SK-N-MC (cell line): ENCODE results near the gene NUDT22.

Experiments
- EZH2 ChIP-seq: fragments of 200-600 bp; sonication (generic); IDR thresholded peaks from one replicate; pipeline ENCODE4 v1.6.1; 2017; ENCODE audit warnings: antibody characterized with exemption
- FOXP2 ChIP-seq: optimal IDR thresholded peaks from 2 replicates; pipeline ENCODE3; 2011; ENCODE audit warnings: mild to moderate bottlenecking, moderate library complexity; ENCODE audit not compliant: insufficient read depth; ENCODE audit errors: extremely low read length, control extremely low read depth
- POLR2AphosphoS5 ChIP-seq: IDR thresholded peaks from 2 replicates; pipeline ENCODE4 v1.6.1; 2012; ENCODE audit warnings: mild to moderate bottlenecking, low read depth, low read length, borderline replicate concordance

DNA sequence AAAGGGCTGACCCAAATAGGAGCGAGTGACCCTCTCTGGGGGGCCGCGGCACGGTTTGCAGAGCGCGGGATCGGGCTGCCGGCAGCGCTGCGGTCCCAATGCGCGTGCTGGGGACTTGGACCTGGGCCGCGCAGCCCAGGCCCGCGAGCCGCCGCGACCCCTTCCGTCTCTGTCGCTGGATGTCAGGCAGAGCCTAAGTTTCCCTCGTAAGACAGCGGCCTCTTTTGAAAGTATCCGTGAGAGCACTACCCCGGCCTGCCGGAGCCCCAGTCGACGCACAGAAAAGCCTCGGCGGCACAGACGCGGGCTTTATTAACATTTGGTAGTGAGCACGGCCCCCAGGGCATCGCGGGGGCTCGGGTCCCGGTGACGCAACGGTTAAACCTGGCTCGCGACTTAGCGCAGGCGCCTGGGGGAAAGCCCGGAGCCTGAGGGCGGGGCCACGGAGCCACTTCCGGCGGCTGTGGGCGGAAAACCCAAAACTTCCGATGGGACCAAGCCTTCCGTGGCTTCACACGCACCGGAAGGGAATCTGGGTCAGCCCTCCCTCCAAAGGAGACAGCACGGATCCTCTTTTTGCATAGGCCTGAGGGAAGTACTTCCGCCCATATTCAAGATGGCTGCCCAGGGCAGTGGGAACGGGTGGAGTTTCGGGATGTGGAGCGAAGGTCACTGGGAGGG, 43.6 kb downstream of the NUDT22 start:
- TF ChIP-seq POLR2AphosphoS5 = peak; percentile 78; the same call in 1 of the 2 replicates
- TF ChIP-seq EZH2 = no peak
- TF ChIP-seq FOXP2 = no peak
